GM12874 (cell line): Measurements from ENCODE around the gene LCAT.

Source experiments
- CTCF ChIP-seq: IDR thresholded peaks from 2 replicates; pipeline ENCODE4 v1.5.1; 2011; ENCODE audit warnings: low read depth, mild to moderate bottlenecking, control low read depth, low read length, moderate library complexity; ENCODE audit not compliant: insufficient read depth

Gene LCAT

DNA sequence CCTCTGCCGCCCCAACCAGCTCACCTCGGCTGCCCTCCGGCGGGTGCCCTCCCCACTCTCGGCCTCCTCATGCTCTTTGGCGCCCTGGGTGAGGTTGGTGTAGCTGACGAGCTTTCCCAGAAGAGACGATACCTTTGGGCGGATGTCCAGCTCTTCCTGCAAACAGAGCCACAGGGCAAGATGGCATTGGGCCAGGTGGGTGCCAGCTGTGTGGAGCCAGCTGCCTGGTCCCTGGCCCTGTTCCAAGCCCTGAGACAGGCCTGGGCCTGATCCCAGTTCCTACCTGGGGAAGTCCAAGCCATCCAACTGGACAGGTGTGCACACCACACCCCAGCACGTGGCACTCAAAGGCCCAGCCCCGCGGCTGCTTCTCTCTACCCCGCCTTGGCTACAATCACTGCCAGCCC, 17.6 kb upstream of the LCAT start:
- TF ChIP-seq CTCF = no peak

DNA sequence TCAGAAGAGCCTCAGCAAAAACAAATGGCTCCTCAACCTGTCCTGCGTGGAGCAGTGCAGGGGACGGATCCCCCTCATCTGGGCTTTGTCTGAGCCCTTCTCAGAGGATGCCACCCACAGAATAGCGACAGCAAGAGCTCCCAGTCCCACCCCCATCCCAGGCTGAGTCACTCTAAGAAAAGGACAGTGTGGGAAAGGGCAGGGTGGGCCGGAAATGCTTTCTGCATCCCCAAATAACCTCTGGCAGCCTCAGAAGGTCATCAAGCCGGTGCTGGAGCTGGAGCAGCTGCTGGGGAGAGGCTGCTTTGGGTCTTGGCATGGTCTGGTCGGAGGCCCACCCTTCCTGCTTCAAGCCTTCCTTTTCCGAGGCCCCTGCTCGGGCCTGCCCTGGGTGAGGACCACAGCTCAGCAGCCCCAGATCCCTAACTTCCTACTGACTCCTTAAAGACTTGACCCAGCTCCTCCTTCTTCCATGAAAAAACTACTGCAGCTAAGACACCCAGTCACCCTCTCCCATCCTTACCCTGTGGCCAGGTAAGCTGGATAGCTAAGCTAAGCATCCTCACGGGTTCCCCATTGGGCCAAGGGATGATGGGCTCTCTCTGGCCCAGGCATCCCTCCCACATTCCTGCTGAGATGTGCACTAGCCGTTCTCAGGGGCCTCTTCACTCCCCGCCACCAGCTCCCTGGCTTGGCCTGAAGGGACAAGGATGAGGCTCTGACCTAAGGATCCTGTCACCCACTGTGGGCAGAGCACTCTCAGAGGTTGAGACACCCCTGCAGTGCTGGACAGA, 15.8 kb upstream of the LCAT start:
- TF ChIP-seq CTCF = no peak

DNA sequence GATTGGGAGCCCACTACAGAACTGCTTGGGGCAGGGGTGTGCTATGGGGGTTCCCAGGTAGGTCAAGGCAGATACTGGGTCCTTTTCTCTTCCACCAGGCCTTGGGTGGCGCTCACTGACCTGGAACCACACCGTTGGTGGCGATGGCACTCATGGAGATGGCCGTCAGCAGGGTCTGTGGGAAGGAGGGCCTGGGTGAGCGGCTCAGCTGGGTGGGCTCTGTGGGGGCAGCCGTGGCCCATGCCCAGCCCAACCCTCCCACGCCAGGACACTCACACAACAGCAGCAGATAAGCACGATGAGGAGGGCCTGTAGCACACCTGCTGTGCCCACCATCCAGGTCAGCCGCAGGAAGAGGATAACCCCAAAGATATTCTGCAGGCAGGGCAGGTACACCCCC, 13.7 kb upstream of the LCAT start:
- no peak for TF ChIP-seq CTCF

- TF ChIP-seq CTCF = no peak
Observed at GRCh38 chr16:67954421-67955196, 10.7 kb upstream of the LCAT start.

DNA sequence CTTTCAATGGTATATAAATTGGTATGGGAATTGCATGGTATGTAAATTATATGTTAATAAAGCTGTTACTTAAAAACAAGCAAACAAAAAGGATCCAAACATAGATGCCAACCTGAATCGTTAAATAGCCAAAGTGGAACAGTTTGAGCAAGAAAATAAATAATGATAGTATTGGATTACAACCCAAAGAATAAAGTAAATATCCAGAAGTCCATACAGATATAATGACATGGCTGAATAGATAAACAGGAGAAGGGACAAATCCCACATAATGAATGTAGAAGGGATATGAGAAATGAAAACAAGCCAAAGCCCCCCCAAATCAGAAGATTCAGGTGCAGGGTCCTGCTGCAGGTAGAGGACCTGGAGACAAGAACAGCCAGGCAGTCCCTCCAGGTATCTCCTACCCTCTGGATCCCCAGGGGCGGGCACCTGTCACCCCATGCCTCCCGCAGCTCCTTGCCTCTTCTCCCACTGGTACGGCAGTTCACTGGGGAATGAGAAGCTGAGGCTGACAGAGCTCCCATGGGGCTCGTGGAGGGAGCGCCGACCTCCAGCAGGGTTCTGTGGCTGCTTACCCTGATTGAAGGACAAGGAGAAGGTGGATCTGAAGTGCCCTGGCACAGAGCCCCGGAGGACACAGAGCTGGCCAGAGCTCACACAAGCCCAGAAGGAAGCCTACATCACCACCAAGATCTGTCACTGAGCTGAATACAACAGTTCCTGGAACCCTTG, 9.9 kb upstream of the LCAT start:
- no peak for TF ChIP-seq CTCF

GRCh38 chr16:67951485-67951884, 7.6 kb upstream of the LCAT start:
- no peak for TF ChIP-seq CTCF

- no peak for TF ChIP-seq CTCF
Observed at GRCh38 chr16:67950335-67950843, 6.5 kb upstream of the LCAT start.
